B cell (primary cell): Measurements from ENCODE around the gene ERMAP. TPM values are rescaled to one million over a fixed set of nuclear protein-coding genes. Genes with fewer than 3 reads are reported as not detected.

Experiments used
- ATAC-seq: fragments of 200-7000 bp; cut with Tn5 transposase; one replicate; pipeline ENCODE4 v1.10.0; 2021; ENCODE audit warnings: low read depth, mild to moderate bottlenecking, moderate number of reproducible peaks, moderate library complexity
- CTCF ChIA-PET: fragments of 350-600 bp; sonication (Branson Sonifier 250); formaldehyde crosslinking; loops from one replicate; lab custom pipeline; 2021; ENCODE audit warnings: antibody characterized with exemption, inconsistent platforms; lab: Charles Lee
- POLR2A ChIA-PET: fragments of 350-600 bp; sonication (Branson Sonifier 250); formaldehyde crosslinking; loops from one replicate; lab custom pipeline; 2021; ENCODE audit warnings: antibody characterized with exemption; lab: Charles Lee
- DNase-seq: peaks from one replicate; pipeline ENCODE4 v3.0.0; 2013
- H2AFZ ChIP-seq: 2 replicates; pipeline ENCODE4 v1.6.1; 2012; ENCODE audit warnings: mild to moderate bottlenecking, low read depth, low read length; ENCODE audit not compliant: insufficient read depth, poor library complexity, severe bottlenecking
- H3K27ac ChIP-seq, 2 donors: 1 replicate in 1 of 2; 2 replicates in 1 of 2; pipeline ENCODE4 v1.5.1; 2012 to 2013; ENCODE audit warnings: low read length in 2 of 2, mild to moderate bottlenecking in 2 of 2, moderate library complexity in 1 of 2
- H3K27me3 ChIP-seq, 4 experiments: fragments of 200-600 bp in 1 of 4; sonication (generic) in 1 of 4; replicated peaks in 1 of 4; 1 replicate in 2 of 4; 2 replicates in 2 of 4; pipeline versions ENCODE4 v1.6.1 to v1.7.0; 2013 to 2016; ENCODE audit warnings: low read length in 3 of 4, mild to moderate bottlenecking in 2 of 4, mixed read lengths in 1 of 4, moderate library complexity in 1 of 4; ENCODE audit not compliant: insufficient read depth in 4 of 4, control insufficient read depth in 3 of 4; ENCODE audit errors: control extremely low read depth in 1 of 4
- H3K36me3 ChIP-seq, 2 experiments: replicated peaks in 1 of 2; 1 replicate in 1 of 2; 2 replicates in 1 of 2; pipeline versions ENCODE4 v1.6.1 to v1.7.1; 2013; ENCODE audit warnings: low read length in 1 of 2; ENCODE audit not compliant: insufficient read depth in 2 of 2, control insufficient read depth in 1 of 2; ENCODE audit errors: control extremely low read depth in 1 of 2, extremely low read depth in 1 of 2
- H3K4me1 ChIP-seq, 2 donors: fragments of 200-600 bp in 1 of 2; sonication (generic) in 1 of 2; 1 replicate in 1 of 2; 2 replicates in 1 of 2; pipeline versions ENCODE4 v1.5.1 to v1.6.1; 2013 to 2017; ENCODE audit warnings: low read length in 2 of 2; ENCODE audit not compliant: control insufficient read depth in 2 of 2, insufficient read depth in 2 of 2
- H3K4me2 ChIP-seq: replicated peaks from 2 replicates; pipeline ENCODE3; 2012; ENCODE audit warnings: mild to moderate bottlenecking, low read depth, low read length; ENCODE audit not compliant: poor library complexity, severe bottlenecking
- H3K4me3 ChIP-seq, 5 experiments: fragments of 200-600 bp in 1 of 5; sonication (generic) in 1 of 5; 1 replicate in 3 of 5; 2 replicates in 2 of 5; pipeline versions ENCODE4 v1.5.1 to v1.7.0; 2011 to 2016; ENCODE audit warnings: low read length in 4 of 5, mild to moderate bottlenecking in 4 of 5, low read depth in 2 of 5, control low read depth in 1 of 5, moderate library complexity in 1 of 5; ENCODE audit not compliant: insufficient read depth in 1 of 5; ENCODE audit errors: control extremely low read depth in 1 of 5, extremely low read depth in 1 of 5
- H3K79me2 ChIP-seq: fragments of 200-600 bp; sonication (generic); one replicate; pipeline ENCODE4 v1.6.0; 2016; ENCODE audit warnings: low read length; ENCODE audit not compliant: control insufficient read depth, insufficient read depth
- H3K9ac ChIP-seq: fragments of 200-600 bp; sonication (generic); 2 replicates; pipeline ENCODE4 v1.6.1; 2017; ENCODE audit warnings: mild to moderate bottlenecking, low read length, moderate library complexity
- H3K9me3 ChIP-seq, 3 donors: one replicate each; pipeline versions ENCODE4 v1.6.1 to v1.7.1; 2013; ENCODE audit warnings: low read length in 2 of 3; ENCODE audit not compliant: control insufficient read depth in 2 of 3, insufficient read depth in 1 of 3; ENCODE audit errors: control extremely low read depth in 1 of 3
- H4K20me1 ChIP-seq: 2 replicates; pipeline ENCODE4 v1.6.0; 2012; ENCODE audit warnings: mild to moderate bottlenecking, low read length; ENCODE audit not compliant: insufficient read depth, control insufficient read depth, poor library complexity, severe bottlenecking
- H3K27ac Mint-ChIP-seq: one replicate; pipeline ENCODE4 v1.8.0; 2021; ENCODE audit warnings: mixed read lengths
- H3K27me3 Mint-ChIP-seq: one replicate; pipeline ENCODE4 v1.8.0; 2021; ENCODE audit warnings: mixed read lengths
- H3K4me1 Mint-ChIP-seq: one replicate; pipeline ENCODE4 v1.8.0; 2021; ENCODE audit warnings: mixed read lengths
- H3K4me3 Mint-ChIP-seq: one replicate; pipeline ENCODE4 v1.8.0; 2021; ENCODE audit warnings: mixed read lengths
- H3K9me3 Mint-ChIP-seq: one replicate; pipeline ENCODE4 v1.8.0; 2022; ENCODE audit warnings: mixed read lengths; ENCODE audit not compliant: insufficient read depth
- EZH2 ChIP-seq: IDR thresholded peaks from 2 replicates; pipeline ENCODE4 v1.6.1; 2012; ENCODE audit warnings: borderline replicate concordance, low read depth, mild to moderate bottlenecking, moderate library complexity, low read length; ENCODE audit not compliant: insufficient read depth, poor library complexity, severe bottlenecking
- WGBS: methylation state at CpG from one replicate; pipeline ENCODE4 v1.1.5; 2013; ENCODE audit warnings: missing lambda C conversion rate; ENCODE audit not compliant: insufficient coverage; 5-methylcytosine and 5-hydroxymethylcytosine counted together
- intact Hi-C: fragments of 100-400 bp; cut with micrococcal nuclease; formaldehyde crosslinking; loops from one replicate; pipeline ENCODE4 v1.10.0; 2022
- polyA plus RNA-seq: library from polyadenylated mRNA; depleted of rRNA; stranded (reverse); fragments of >200 nt; gene quantifications from 2 replicates; pipeline ENCODE4 v1.2.3, GENCODE V29; 2012
- total RNA-seq, 2 donors: library from RNA; stranded (reverse); fragments of 120-200 nt in 1 of 2; gene quantifications; 1 replicate in 1 of 2; 2 replicates in 1 of 2; pipeline versions ENCODE4 v1.2.3 to v1.2.4, GENCODE V29; 2013 to 2022
- TF ChIP-seq, protein P1 (sequence below): fragments of 200-600 bp; IDR thresholded peaks from one replicate; pipeline ENCODE4 v1.8.0; 2022; ENCODE audit warnings: antibody characterized with exemption, mild to moderate bottlenecking

ERMAP gene
- total and polyA plus RNA-seq, 2 donors (not counting 1 experiment from before 2014, with no cell fraction given), result 4.9 to 13.1 TPM

DNA sequence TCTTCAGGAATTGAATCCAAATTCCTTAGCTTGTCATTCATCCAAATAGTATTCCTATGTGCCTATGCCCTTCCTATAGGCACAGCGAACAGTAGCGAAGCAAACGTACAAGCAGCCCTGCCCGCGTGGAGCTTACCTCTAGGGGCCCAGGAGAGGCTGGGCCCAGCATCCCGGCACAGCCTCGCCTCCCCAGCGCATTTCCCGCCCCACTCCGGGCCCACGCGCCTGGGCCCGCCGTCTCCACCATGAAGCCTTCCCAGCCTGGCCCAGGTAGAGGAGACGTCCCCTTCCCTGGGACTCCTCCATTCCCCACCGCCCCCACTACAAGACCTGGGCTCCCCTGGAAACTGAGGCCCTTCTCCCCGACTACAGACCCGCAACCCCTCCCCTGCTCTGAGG is 32.4 kb upstream of the ERMAP start:
- Mint-ChIP-seq H3K9me3 (no peaks in the 10 kb centered on the region), H3K4me1 (peaks cover 13% of the 10 kb centered on the region), H3K4me3 (peak overlapping the region; percentile 87), H3K27ac (no peak overlapping the region), H3K27me3 (peaks cover 9% of the 10 kb centered on the region)
- intact Hi-C loops, result no loop called here
- Histone ChIP-seq H3K4me2 (peak overlapping the region; percentile 73), H3K79me2 (peaks cover 6% of the 10 kb centered on the region), H3K4me3 (no peak overlapping the region), H3K27me3 (peaks cover 0 to 3% (median 0%) of the 10 kb centered on the region in 4 experiments), H3K27ac (no peak overlapping the region), H4K20me1 (no peaks in the 10 kb centered on the region), H3K4me1 (peaks cover 11 to 15% of the 10 kb centered on the region in 2 donors), H2AFZ (peak overlapping the region; percentile 84), H3K36me3 (peaks cover 5 to 11% of the 10 kb centered on the region in 2 experiments), H3K9me3 (no peaks in the 10 kb centered on the region), H3K9ac (no peak overlapping the region)
- no peak for ATAC-seq
- ChIA-PET CTCF (interaction anchor here (0.9 kb wide), 1 partner anchor 289 kb away, joined by 4 read pairs; no protein-coding TSS in a partner anchor), POLR2A (interaction anchor here (0.6 to 0.9 kb wide), 2 partner anchors 18 to 20 kb away, joined by 3 to 8 read pairs; partner anchors contain the start of genes C1orf50 and P3H1)
- no peak for DNase-seq
- TF ChIP-seq EZH2, result no peak
- TF ChIP-seq, protein P1, sequence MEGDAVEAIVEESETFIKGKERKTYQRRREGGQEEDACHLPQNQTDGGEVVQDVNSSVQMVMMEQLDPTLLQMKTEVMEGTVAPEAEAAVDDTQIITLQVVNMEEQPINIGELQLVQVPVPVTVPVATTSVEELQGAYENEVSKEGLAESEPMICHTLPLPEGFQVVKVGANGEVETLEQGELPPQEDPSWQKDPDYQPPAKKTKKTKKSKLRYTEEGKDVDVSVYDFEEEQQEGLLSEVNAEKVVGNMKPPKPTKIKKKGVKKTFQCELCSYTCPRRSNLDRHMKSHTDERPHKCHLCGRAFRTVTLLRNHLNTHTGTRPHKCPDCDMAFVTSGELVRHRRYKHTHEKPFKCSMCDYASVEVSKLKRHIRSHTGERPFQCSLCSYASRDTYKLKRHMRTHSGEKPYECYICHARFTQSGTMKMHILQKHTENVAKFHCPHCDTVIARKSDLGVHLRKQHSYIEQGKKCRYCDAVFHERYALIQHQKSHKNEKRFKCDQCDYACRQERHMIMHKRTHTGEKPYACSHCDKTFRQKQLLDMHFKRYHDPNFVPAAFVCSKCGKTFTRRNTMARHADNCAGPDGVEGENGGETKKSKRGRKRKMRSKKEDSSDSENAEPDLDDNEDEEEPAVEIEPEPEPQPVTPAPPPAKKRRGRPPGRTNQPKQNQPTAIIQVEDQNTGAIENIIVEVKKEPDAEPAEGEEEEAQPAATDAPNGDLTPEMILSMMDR, result no peak
- 95% methylated on average over 15 of the region's 18 CpGs for WGBS

DNA sequence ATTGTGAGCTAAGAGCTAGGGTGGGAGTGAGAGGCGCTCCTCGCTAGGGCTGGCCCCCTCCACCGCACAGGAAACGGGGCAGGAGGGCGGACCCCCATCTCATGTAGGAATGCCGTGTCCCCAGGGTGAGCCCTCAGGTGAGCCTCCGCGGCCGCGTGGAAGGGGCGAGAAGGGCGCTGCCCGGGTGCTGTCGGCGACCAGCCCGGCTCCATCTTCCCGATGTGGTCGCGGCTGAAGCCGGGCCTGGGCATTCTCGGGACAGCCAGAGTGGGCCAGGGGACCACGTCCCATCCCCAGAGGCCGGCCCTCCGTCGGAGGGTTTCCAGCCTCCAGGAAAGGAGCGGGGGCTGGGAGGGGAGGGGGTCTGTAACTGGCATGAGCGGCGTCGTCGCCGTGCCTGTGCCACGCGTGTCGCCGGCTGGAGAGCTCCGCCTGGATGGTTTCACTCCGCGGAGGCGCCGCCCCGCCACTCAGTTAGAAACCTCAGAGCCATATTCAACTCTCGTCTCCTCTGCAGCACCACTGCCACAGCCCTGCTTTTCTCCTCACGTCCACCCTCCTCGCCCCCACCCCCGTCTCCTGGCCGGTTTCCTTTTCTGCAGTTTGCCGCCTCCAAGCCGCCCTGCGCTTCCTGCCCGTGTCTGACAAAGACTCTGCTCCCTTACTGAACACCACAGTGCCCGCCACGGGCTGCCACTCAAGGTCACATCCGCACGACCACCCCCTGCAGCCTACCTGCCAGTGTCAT is 31.8 kb upstream of the ERMAP start, which contains the start of gene TMEM269:
TMEM269 (plus strand) TSS at position 46 of the 748 bp plus-strand sequence. CDS start 4,903 bp downstream, outside the sequence.
- ChIA-PET POLR2A (interaction anchor here (0.9 kb wide), 1 partner anchor 18 kb away, joined by 3 read pairs; the partner anchor contains the start of genes C1orf50 and P3H1), CTCF (no interaction called here)
- Histone ChIP-seq H3K9me3 (no peaks in the 10 kb centered on the region), H4K20me1 (no peaks in the 10 kb centered on the region), H3K9ac (peak within 1 kb of the TSS; percentile 34), H3K36me3 (peaks cover 5 to 10% of the 10 kb centered on the region in 2 experiments), H2AFZ (peak within 1 kb of the TSS; percentile 84), H3K4me3 (peak within 1 kb of the TSS in 4 of 5 experiments; percentile 17 to 51 (median 38)), H3K27me3 (peaks cover 0 to 3% (median 0%) of the 10 kb centered on the region in 4 experiments), H3K4me2 (peak within 1 kb of the TSS; percentile 73), H3K4me1 (peaks cover 11 to 15% of the 10 kb centered on the region in 2 donors), H3K79me2 (peaks cover 6% of the 10 kb centered on the region), H3K27ac (no peak within 1 kb of the TSS)
- peaks cover 9% of the 10 kb centered on the region for H3K27me3 Mint-ChIP-seq
- DNase-seq (peak; percentile 42), ATAC-seq (peak; percentile 17)
- TF ChIP-seq, protein P1, result no peak
- TF ChIP-seq EZH2, result no peak
- peak within 1 kb of the TSS; percentile 87 for H3K4me3 Mint-ChIP-seq
- H3K4me1 Mint-ChIP-seq, result peaks cover 13% of the 10 kb centered on the region
- no peak within 1 kb of the TSS for H3K27ac Mint-ChIP-seq
- WGBS, result 19% methylated on average over 37 of the region's 54 CpGs
- intact Hi-C loops, result no loop called here
- no peaks in the 10 kb centered on the region for H3K9me3 Mint-ChIP-seq
